HepG2 (cell line): Measurements from ENCODE around the gene CNDP1. TPM values are rescaled to one million over a fixed set of nuclear protein-coding genes. Genes with fewer than 3 reads are reported as not detected.

Source experiments
- ATAC-seq: fragments of 200-7000 bp; cut with Tn5 transposase; 3 replicates; pipeline ENCODE4 v1.9.1; 2020; ENCODE audit warnings: mild to moderate bottlenecking, moderate library complexity
- BruUV-seq: library from RNA; stranded (reverse); fragments of 400-500 nt; replicated peaks from 2 replicates; lab custom pipeline; 2021; lab: Mats Ljungman, UMichigan
- CTCF ChIA-PET: fragments of 300-600 bp; formaldehyde crosslinking; extraction: SDS; loops from one replicate; lab custom pipeline; 2021; ENCODE audit warnings: low total read pairs, inconsistent platforms, low intra/inter-chr PET ratio; lab: Yijun Ruan, JAX
- POLR2A ChIA-PET: fragments of 350-600 bp; sonication (Branson Sonifier 250); formaldehyde crosslinking; loops from one replicate; lab custom pipeline; 2020; ENCODE audit warnings: antibody characterized with exemption, inconsistent platforms; lab: Yijun Ruan, JAX
- DNase-seq: peaks from one replicate; pipeline ENCODE4 v3.0.0-alpha.2; 2015; ENCODE audit warnings: low spot score
- FAIRE-seq: peaks from 3 replicates; lab custom pipeline; 2011; peaks lifted over from hg19 to GRCh38; lab: Jason Lieb, UNC
- H2AFZ ChIP-seq: one replicate; pipeline ENCODE4 v1.6.1; 2011; ENCODE audit warnings: low read length, inconsistent platforms
- H3K27ac ChIP-seq: fragments of 300-600 bp; 3 replicates; pipeline ENCODE4 v1.8.0; 2011; ENCODE audit warnings: mixed run types, mild to moderate bottlenecking, mixed read lengths, low read length, inconsistent platforms; ENCODE audit not compliant: insufficient read depth; ENCODE audit errors: extremely low read length
- H3K27me3 ChIP-seq, 2 experiments: fragments of 200-600 bp in 1 of 2; 2 replicates in 1 of 2; 3 replicates in 1 of 2; pipeline versions ENCODE4 v1.6.0 to v1.8.0; 2011; ENCODE audit warnings: low read length in 2 of 2, mild to moderate bottlenecking in 2 of 2, moderate library complexity in 2 of 2, inconsistent platforms in 1 of 2; ENCODE audit not compliant: insufficient read depth in 2 of 2, control insufficient read depth in 1 of 2
- H3K36me3 ChIP-seq, 2 experiments: fragments of 200-600 bp in 1 of 2; replicated peaks in 1 of 2; 2 replicates in 1 of 2; 3 replicates in 1 of 2; pipeline versions ENCODE4 v1.5.1 to v1.8.0; 2011; ENCODE audit warnings: low read length in 2 of 2, inconsistent platforms in 1 of 2; ENCODE audit not compliant: insufficient read depth in 2 of 2, control insufficient read depth in 1 of 2
- H3K4me1 ChIP-seq: 2 replicates; pipeline ENCODE4 v1.5.1; 2012; ENCODE audit warnings: low read length, inconsistent platforms; ENCODE audit not compliant: insufficient read depth
- H3K4me2 ChIP-seq: 2 replicates; pipeline ENCODE4 v1.6.0; 2011; ENCODE audit warnings: low read depth, low read length, inconsistent platforms
- H3K4me3 ChIP-seq, 3 experiments: fragments of 200-600 bp in 1 of 3; sonication (generic), shearing (Covaris generic) in 1 of 3; replicated peaks in 1 of 3; 2 replicates each; pipeline ENCODE4 v1.5.1; 2011 to 2016; ENCODE audit warnings: low read length in 3 of 3, inconsistent platforms in 2 of 3, low read depth in 2 of 3, mild to moderate bottlenecking in 2 of 3, control low read depth in 1 of 3, mixed read lengths in 1 of 3; ENCODE audit not compliant: insufficient read depth in 1 of 3
- H3K79me2 ChIP-seq: one replicate; pipeline ENCODE4 v1.6.1; 2011; ENCODE audit warnings: low read length, inconsistent platforms; ENCODE audit not compliant: insufficient read depth
- H3K9ac ChIP-seq: 2 replicates; pipeline ENCODE4 v1.6.0; 2011; ENCODE audit warnings: mild to moderate bottlenecking, low read depth, low read length, inconsistent platforms; ENCODE audit not compliant: insufficient read depth
- H3K9me3 ChIP-seq: 2 replicates; pipeline ENCODE4 v1.5.1; 2012; ENCODE audit warnings: mild to moderate bottlenecking, low read length
- H4K20me1 ChIP-seq: 2 replicates; pipeline ENCODE4 v1.6.0; 2011; ENCODE audit warnings: inconsistent platforms, mild to moderate bottlenecking, low read length, moderate library complexity; ENCODE audit not compliant: insufficient read depth
- CBX2 ChIP-seq, 2 experiments: fragments of 200-600 bp in 1 of 2; sonication (generic); formaldehyde crosslinking in 1 of 2; IDR thresholded peaks; 2 replicates each; pipeline versions ENCODE4 v1.7.0 to v1.8.1; 2018 to 2022; ENCODE audit warnings: low read depth in 2 of 2, low read length in 1 of 2, mild to moderate bottlenecking in 1 of 2, missing genetic modification reagents in 1 of 2
- IKZF5 ChIP-seq: IDR thresholded peaks from 2 replicates; pipeline ENCODE4 v1.6.1; 2018; ENCODE audit warnings: missing genetic modification reagents, mild to moderate bottlenecking, missing compliant biosample characterization
- KLF16 ChIP-seq, 2 experiments: sonication (generic) in 1 of 2; formaldehyde crosslinking in 1 of 2; IDR thresholded peaks; 2 replicates each; pipeline versions ENCODE4 v1.6.1 to v1.8.0; 2016 to 2023; ENCODE audit warnings: missing genetic modification reagents in 2 of 2, missing compliant biosample characterization in 1 of 2
- MTA1 ChIP-seq: sonication (generic); formaldehyde crosslinking; IDR thresholded peaks from 2 replicates; pipeline ENCODE4 v1.4.0; 2020; ENCODE audit warnings: missing genetic modification reagents, mild to moderate bottlenecking, borderline replicate concordance
- MTA3 ChIP-seq: sonication (generic); formaldehyde crosslinking; IDR thresholded peaks from 2 replicates; pipeline ENCODE4 v1.4.0; 2020; ENCODE audit warnings: missing genetic modification reagents
- NCOA1 ChIP-seq: sonication (generic); formaldehyde crosslinking; IDR thresholded peaks from 2 replicates; pipeline ENCODE4 v1.9.0; 2021; ENCODE audit warnings: missing genetic modification reagents
- NR0B2 ChIP-seq: sonication (generic); formaldehyde crosslinking; IDR thresholded peaks from 2 replicates; pipeline ENCODE4 v1.4.0; 2020; ENCODE audit warnings: mild to moderate bottlenecking, missing genetic modification reagents
- THAP9 ChIP-seq: sonication (generic); formaldehyde crosslinking; IDR thresholded peaks from 2 replicates; pipeline ENCODE4; 2020; ENCODE audit warnings: missing genetic modification reagents, mild to moderate bottlenecking, borderline replicate concordance
- ZBTB1 ChIP-seq: sonication (generic); formaldehyde crosslinking; IDR thresholded peaks from 2 replicates; pipeline ENCODE4 v1.4.0; 2020; ENCODE audit warnings: missing genetic modification reagents, borderline replicate concordance
- ZFYVE20 ChIP-seq: sonication (generic); formaldehyde crosslinking; IDR thresholded peaks from 2 replicates; pipeline ENCODE4 v1.8.0; 2023; ENCODE audit warnings: low read depth, mild to moderate bottlenecking, moderate library complexity, missing genetic modification reagents, borderline replicate concordance
- ZNF691 ChIP-seq: sonication (generic); formaldehyde crosslinking; IDR thresholded peaks from 2 replicates; pipeline ENCODE4 v1.4.0; 2020; ENCODE audit warnings: missing genetic modification reagents, low read depth, mild to moderate bottlenecking, borderline replicate concordance
- WGBS: methylation state at CpG from one replicate; pipeline ENCODE4 v1.1.6; 2017; ENCODE audit warnings: low lambda C conversion rate; 5-methylcytosine and 5-hydroxymethylcytosine counted together
- in situ Hi-C: cut with HindIII; loops from 2 replicates; pipeline ENCODE4 v1.10.0; 2017; ENCODE audit warnings: low pct_unique_long_range_greater_than_20kb; ENCODE audit not compliant: extremely low pct_ligation_motif_present
- intact Hi-C: fragments of 100-400 bp; cut with micrococcal nuclease; formaldehyde crosslinking; loops from one replicate; pipeline ENCODE4 v1.10.0; 2022; ENCODE audit not compliant: unreplicated experiment
- polyA plus RNA-seq, 8 experiments: library from polyadenylated mRNA; depleted of rRNA in 3 of 8; stranded (reverse) in 7 of 8; unstranded in 1 of 8; fragments of >200 nt; fragmentation: Illumina TruSeq in 4 of 8; extraction: Trizol in 4 of 8; gene quantifications; 2 replicates each; pipeline versions ENCODE4 v1.2.1 to v1.2.3, GENCODE V29; 2011 to 2016; ENCODE audit warnings: low read depth in 4 of 8, missing spikeins in 1 of 8, mixed read lengths in 1 of 8; ENCODE audit not compliant: insufficient read depth in 1 of 8
- total RNA-seq, 5 experiments: library from RNA; depleted of rRNA; stranded (reverse); fragments of >200 nt; fragmentation: Illumina TruSeq; extraction: Trizol; gene quantifications; 2 replicates each; pipeline ENCODE4 v1.2.3, GENCODE V29; 2016; ENCODE audit warnings: low read depth in 1 of 5

CNDP1 gene
- total and polyA plus RNA-seq, 2 of the 13 experiments (the other 11 are each of a cell fraction or from before 2014, with no cell fraction given) = 0.01 TPM; not detected in 1

- peak; percentile 47; the same call in 1 of the 2 replicates for TF ChIP-seq THAP9
- no peak for TF ChIP-seq NCOA1
These were observed 38.5 kb upstream of the CNDP1 start, which contains the start of gene CNDP2 (continued) for GRCh38 chr18:74495581-74496507.

- peak overlapping the region; percentile 96 for H3K9ac ChIP-seq
- intact Hi-C loops (loop anchor here (1.0 to 5.0 kb wide), 4 partner anchors 46 to 349 kb away; partner anchors contain the start of genes FBXO15, TIMM21 and ZNF407), in situ Hi-C loops (loop anchor here (5.0 to 25.0 kb wide), 2 partner anchors 46 to 309 kb away; no protein-coding TSS in a partner anchor)
- peak overlapping the region; percentile 87 for H3K27ac ChIP-seq
- POLR2A ChIA-PET = interaction anchor here (0.7 to 3.2 kb wide), 14 partner anchors 8 to 280 kb away, joined by 3 to 59 read pairs (median 4); no protein-coding TSS in a partner anchor
- H3K36me3 ChIP-seq = peaks cover 4 to 9% of the 10 kb centered on the region in 2 experiments
- DNase-seq (peak; percentile 65), ATAC-seq (peak; percentile 85), FAIRE-seq (peak; percentile 86)
- WGBS = 1% methylated on average over 38 of the region's 48 CpGs
- peak overlapping the region; percentile 83 for H3K4me2 ChIP-seq
- BruUV-seq = no TSS peak
- H4K20me1 ChIP-seq = peaks cover 4% of the 10 kb centered on the region; the same call in 1 of the 2 replicates
- H3K27me3 ChIP-seq = no peaks in the 10 kb centered on the region; a peak in 1 of 5 replicates
- H3K9me3 ChIP-seq = peaks cover 8% of the 10 kb centered on the region
- peak overlapping the region; percentile 84 to 90 (median 89) for H3K4me3 ChIP-seq
- CTCF ChIA-PET = no interaction called here
- no peak overlapping the region for H2AFZ ChIP-seq
- peaks cover 32% of the 10 kb centered on the region for H3K79me2 ChIP-seq
- peaks cover 41% of the 10 kb centered on the region for H3K4me1 ChIP-seq
- TF ChIP-seq ZFYVE20 (CRISPR knock-in tag) (peak; percentile 65; the same call in 1 of the 2 replicates), CBX2 (IDR thresholded peaks at IDR 0.05; ENCODE audit: low read depth, low read length) (no peak), CBX2 (CRISPR knock-in tag; IDR thresholded peaks at IDR 0.05; ENCODE audit: low read depth) (no peak), ZNF691 (CRISPR knock-in tag) (no peak; the same call in 1 of the 2 replicates), ZBTB1 (CRISPR knock-in tag) (no peak), MTA1 (CRISPR knock-in tag) (peak; percentile 60; the same call in 1 of the 2 replicates), MTA3 (CRISPR knock-in tag) (no peak), KLF16 (CRISPR knock-in tag; IDR thresholded peaks at IDR 0.05) (no peak; a peak in 1 of 4 replicates), NR0B2 (CRISPR knock-in tag) (0 out of 2 replicates have a peak, but pooled peaks have one; percentile 14), IKZF5 (CRISPR knock-in tag) (no peak; the same call in 1 of the 2 replicates)
These were observed 37.6 kb upstream of the CNDP1 start for GRCh38 chr18:74496508-74497323.
